ENCODE data around the gene LMO1.

LMO1 gene

GRCh38 chr11:8204025-8204424 lies 59.7 kb downstream of the LMO1 start:
- no peak for DNase-seq (ENCODE audit: low spot score)

GRCh38 chr11:8203414-8203715 lies 60.3 kb downstream of the LMO1 start:
- DNase-seq (ENCODE audit: low spot score): no peak

- DNase-seq (ENCODE audit: low spot score): no peak
These were observed 60.9 kb downstream of the LMO1 start for GRCh38 chr11:8202516-8203413.

GRCh38 chr11:8201644-8202365 lies 61.9 kb downstream of the LMO1 start:
- DNase-seq (ENCODE audit: low spot score): no peak

- no peak for DNase-seq (ENCODE audit: low spot score)
These were observed 64.0 kb downstream of the LMO1 start for GRCh38 chr11:8199676-8200075.

- DNase-seq (ENCODE audit: low spot score): no peak
These were observed 66.9 kb downstream of the LMO1 start for GRCh38 chr11:8196749-8197148.

- no peak for DNase-seq (ENCODE audit: low spot score)
These were observed 68.7 kb downstream of the LMO1 start for GRCh38 chr11:8194956-8195355.

- no peak for DNase-seq (ENCODE audit: low spot score)
These were observed 70.8 kb downstream of the LMO1 start for GRCh38 chr11:8192896-8193209.

GRCh38 chr11:8192016-8192895 lies 71.4 kb downstream of the LMO1 start:
- DNase-seq (ENCODE audit: low spot score): peak; percentile 65

- no peak for DNase-seq (ENCODE audit: low spot score)
These were observed 73.2 kb downstream of the LMO1 start for GRCh38 chr11:8190431-8190830.

- DNase-seq (ENCODE audit: low spot score): no peak
These were observed 77.2 kb downstream of the LMO1 start for GRCh38 chr11:8186429-8186828.

GRCh38 chr11:8183111-8183510 lies 80.6 kb downstream of the LMO1 start:
- no peak for DNase-seq (ENCODE audit: low spot score)

- DNase-seq (ENCODE audit: low spot score): no peak
These were observed 83.2 kb downstream of the LMO1 start for GRCh38 chr11:8180469-8180868.

- no peak for DNase-seq (ENCODE audit: low spot score)
These were observed 85.4 kb downstream of the LMO1 start for GRCh38 chr11:8178297-8178696.

- no peak for DNase-seq (ENCODE audit: low spot score)
These were observed 86.5 kb downstream of the LMO1 start for GRCh38 chr11:8177136-8177535.
